ENCODE data around the gene SEC16A. TPM values are rescaled to one million over a fixed set of nuclear protein-coding genes. Genes with fewer than 3 reads are reported as not detected.

Gene SEC16A
- total RNA-seq, 1 donor from 2014 or later, result 79.2 TPM

DNA sequence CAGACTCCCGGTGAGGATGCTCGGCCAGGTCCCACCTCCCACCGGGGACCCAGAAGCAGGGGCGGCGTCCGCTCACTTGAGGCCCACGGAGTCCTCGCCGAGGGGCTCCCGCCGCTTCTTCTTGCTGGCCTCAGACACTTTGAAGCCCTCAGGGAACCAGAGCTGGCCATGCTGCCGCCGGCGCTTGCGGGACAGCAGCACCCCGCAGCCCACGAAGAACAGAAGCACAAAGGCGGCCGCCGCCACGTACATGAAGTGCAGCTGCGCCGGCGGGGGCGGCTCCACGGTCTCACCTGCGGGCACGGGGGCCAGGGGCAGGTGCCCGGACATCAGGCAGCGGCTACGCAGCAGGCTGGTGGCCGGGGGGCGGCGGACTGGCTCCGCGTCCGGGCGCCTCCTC, 19.4 kb upstream of the SEC16A start:
- no peaks in the 10 kb centered on the region for H3K27me3 Mint-ChIP-seq
- no peaks in the 10 kb centered on the region for H3K9me3 Mint-ChIP-seq
- no peak for DNase-seq
- peaks cover 30% of the 10 kb centered on the region for H3K36me3 Mint-ChIP-seq (ENCODE audit: low read depth)
- no peak overlapping the region for H3K27ac Mint-ChIP-seq
- H3K4me3 Mint-ChIP-seq, result no peak overlapping the region
- intact Hi-C loops (cut with micrococcal nuclease), result no loop called here
- H3K4me1 Mint-ChIP-seq, result no peaks in the 10 kb centered on the region

DNA sequence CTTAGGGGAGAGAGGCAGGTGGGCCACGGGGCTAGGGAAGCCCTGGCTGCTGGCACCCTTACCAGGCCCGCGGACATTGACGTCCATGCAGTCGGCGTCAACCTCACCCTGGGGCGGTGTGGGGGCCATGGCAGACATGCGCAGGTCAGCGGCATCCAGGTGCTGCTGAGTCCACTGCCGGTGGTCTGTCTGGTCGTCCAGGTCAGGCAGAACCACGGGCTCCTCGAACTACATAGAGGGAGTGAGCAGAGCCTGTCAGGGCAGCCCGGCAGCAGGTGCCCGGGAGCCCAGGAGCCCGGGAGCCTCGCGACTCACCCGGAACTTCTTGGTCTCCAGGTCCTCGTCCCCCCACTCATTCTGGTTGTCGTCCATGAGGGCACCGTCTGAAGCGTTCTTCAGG, 18.8 kb upstream of the SEC16A start:
- no peak overlapping the region for H3K4me3 Mint-ChIP-seq
- intact Hi-C loops (cut with micrococcal nuclease), result no loop called here
- peaks cover 30% of the 10 kb centered on the region for H3K36me3 Mint-ChIP-seq (ENCODE audit: low read depth)
- DNase-seq, result no peak
- no peak overlapping the region for H3K27ac Mint-ChIP-seq
- no peaks in the 10 kb centered on the region for H3K4me1 Mint-ChIP-seq
- no peaks in the 10 kb centered on the region for H3K27me3 Mint-ChIP-seq
- H3K9me3 Mint-ChIP-seq, result no peaks in the 10 kb centered on the region

DNA sequence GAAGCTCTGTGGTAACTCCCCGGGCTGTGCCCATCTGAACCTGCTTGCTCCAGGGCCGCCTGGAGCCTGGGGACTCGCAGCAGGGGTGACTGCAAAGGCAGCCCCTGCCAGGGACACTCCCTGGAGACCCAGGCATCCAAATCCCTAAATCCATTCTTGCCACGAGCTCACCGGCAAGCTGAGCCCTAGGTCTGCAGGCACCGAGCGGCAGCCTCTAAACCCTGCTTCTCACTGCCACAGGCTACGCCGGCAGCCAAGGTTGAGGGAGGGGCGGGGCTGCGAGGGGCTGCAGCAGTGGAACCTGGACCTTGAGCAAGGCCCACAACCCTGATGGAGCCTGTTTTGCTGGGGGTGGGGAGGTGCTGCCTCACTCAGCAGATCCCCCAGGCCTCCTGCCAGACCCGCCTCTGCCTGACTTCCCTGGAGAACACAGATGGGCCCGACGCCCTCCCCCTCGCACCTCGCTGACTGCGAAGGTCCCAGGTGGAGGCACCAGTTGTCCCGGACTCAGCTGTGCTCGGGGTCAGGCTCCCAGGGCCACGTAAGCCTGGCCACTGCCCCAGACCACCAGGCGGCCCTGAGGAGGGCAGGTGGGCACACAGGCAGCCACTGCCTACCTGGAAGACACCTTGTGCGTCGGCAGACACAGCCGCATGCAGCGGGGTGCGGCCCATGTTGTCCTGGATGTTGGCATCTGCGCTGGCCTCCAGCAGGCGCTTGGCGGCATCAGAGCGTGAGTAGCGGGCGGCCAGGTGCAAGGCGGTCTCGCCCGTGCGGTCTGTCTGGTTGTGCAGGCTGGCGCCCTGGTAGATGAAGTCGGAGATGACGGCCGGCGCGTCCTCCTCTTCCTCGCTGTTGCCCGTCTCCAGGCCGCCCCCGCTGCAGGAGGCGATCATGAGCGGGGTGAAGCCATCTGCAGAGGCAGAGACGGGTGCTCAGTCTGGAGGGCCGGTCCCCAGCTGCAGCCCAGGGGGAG, 17.4 kb upstream of the SEC16A start:
- Mint-ChIP-seq H3K27ac (no peak overlapping the region), H3K27me3 (no peaks in the 10 kb centered on the region), H3K9me3 (no peaks in the 10 kb centered on the region), H3K36me3 (ENCODE audit: low read depth) (peaks cover 27% of the 10 kb centered on the region), H3K4me1 (no peaks in the 10 kb centered on the region), H3K4me3 (no peak overlapping the region)
- no peak for DNase-seq
- intact Hi-C loops (cut with micrococcal nuclease), result no loop called here

DNA sequence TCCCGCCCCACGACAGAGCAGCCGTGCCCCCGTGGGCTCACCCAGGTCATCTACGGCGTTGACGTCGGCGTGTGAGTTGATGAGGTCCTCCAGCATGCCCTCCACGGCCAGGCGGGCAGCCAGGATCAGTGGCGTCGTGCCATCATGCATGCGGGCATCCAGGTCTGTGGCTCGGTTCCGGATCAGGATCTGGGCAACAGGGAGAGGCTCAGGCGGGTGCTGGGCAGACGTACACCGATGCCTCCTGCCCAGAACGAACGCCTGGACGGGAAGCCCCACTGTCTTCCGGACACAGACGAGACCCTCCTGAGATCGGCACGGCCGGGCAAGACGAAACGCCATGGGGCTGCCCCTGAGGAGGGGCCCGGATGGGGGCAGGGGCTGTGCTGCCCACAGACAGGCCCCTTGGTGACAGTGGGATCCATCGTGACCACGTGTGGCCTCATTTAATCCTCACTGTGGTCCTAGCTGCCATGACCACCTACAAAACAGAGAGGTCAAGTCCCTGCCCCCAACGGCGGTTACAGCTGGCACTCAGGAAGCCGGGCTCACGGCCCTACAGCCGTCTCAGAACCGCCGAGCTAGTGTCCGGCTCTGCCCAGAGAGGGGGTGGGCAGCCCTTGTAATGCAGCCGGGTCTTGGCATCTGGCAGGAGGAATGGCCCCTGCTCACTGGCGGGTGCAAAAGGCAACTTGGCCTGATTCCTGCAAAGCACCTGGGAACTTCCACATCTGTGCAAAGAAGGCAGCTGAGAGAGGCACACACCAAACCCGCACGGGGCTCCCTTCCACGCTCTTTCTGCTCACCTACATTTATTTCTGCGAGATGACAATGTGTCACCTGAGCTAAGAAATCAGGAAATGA, 16.5 kb upstream of the SEC16A start:
- H3K9me3 Mint-ChIP-seq, result no peaks in the 10 kb centered on the region
- H3K27ac Mint-ChIP-seq, result no peak overlapping the region
- no peaks in the 10 kb centered on the region for H3K27me3 Mint-ChIP-seq
- H3K4me3 Mint-ChIP-seq, result no peak overlapping the region
- H3K36me3 Mint-ChIP-seq (ENCODE audit: low read depth), result peaks cover 27% of the 10 kb centered on the region
- no peaks in the 10 kb centered on the region for H3K4me1 Mint-ChIP-seq
- DNase-seq, result no peak
- intact Hi-C loops (cut with micrococcal nuclease), result no loop called here

DNA sequence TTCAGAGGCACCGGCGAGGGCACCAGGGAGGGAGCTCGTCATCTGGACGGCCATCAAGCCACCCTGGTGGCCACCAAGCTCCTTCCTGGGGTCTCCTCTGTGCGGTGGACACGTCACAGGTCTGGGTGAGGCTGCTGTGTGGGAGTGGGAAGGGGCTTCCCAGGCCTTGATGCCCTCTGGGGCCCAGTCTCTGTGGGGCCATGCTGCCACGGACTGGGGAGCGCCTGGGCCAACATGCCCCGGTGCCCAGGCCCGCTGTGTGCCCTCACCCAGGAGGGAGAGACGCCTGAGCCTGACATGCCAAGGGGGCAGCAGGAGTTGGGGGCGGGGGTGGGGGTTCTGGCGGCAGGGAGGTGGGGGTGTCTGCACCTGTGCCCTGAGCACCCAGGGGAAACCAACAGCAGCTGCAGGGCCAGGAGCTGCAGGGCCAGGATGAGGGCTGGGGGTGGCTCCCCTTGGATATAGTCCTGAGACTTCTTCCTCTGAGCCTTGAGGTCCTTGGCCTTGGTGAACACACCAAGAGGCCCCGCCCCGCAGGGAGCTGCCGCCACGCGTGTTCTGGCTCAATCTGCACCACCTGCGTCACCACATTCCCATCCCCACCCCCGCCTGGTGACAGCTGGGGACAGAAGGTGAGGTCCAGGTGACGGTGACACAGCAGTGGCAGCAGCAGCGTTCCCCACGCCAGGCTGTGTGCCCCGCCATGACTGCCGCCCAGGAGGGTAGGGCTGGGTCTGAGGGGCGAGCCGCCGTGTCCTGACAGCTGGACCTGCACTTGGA, 15.3 kb upstream of the SEC16A start:
- Mint-ChIP-seq H3K36me3 (ENCODE audit: low read depth) (peaks cover 25% of the 10 kb centered on the region), H3K27ac (no peak overlapping the region), H3K9me3 (no peaks in the 10 kb centered on the region), H3K27me3 (no peaks in the 10 kb centered on the region), H3K4me3 (no peak overlapping the region), H3K4me1 (no peaks in the 10 kb centered on the region)
- no peak for DNase-seq
- intact Hi-C loops (cut with micrococcal nuclease), result no loop called here

DNA sequence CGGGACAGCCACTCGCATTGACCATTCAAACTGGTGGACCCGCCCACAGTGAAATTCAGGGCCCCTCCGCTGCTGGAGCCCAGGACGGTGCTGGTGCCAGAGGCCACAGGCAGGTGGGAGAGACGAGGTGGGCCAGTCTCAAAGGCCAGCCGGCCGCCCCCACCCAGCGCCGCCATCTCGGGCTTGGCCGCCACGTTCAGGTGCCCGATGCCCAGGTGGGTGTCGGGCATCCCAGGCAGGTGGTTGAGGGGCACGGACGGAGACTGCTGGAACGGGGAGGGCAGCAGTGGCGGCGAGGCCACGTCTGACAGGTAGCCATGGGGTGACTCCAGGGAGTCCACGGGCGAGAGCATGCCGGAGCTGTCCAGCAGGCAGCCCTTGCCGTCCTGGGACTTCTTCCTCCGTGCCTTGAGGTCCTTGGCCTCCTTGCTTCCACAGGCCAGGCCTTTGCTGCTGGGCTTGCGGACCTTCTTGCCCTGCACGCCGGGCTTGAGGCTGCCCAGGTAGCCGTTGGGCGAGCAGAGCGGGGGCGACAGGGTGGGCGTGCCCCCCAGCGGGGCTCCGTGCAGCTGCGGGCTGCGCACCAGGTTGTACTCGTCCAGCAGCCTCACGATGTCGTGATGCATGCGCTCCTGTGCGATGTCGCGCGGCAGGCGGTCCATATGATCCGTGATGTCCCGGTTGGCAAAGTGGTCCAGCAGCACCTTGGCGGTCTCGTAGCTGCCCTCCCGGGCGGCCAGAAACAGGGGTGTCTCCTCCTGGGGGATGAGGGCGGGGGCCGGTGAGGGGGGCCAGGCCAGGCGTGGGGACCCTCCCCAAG, 14.2 kb upstream of the SEC16A start:
- Mint-ChIP-seq H3K9me3 (no peaks in the 10 kb centered on the region), H3K27me3 (no peaks in the 10 kb centered on the region), H3K4me3 (no peak overlapping the region), H3K27ac (no peak overlapping the region), H3K36me3 (ENCODE audit: low read depth) (peaks cover 21% of the 10 kb centered on the region), H3K4me1 (no peaks in the 10 kb centered on the region)
- intact Hi-C loops (cut with micrococcal nuclease), result no loop called here
- no peak for DNase-seq

DNA sequence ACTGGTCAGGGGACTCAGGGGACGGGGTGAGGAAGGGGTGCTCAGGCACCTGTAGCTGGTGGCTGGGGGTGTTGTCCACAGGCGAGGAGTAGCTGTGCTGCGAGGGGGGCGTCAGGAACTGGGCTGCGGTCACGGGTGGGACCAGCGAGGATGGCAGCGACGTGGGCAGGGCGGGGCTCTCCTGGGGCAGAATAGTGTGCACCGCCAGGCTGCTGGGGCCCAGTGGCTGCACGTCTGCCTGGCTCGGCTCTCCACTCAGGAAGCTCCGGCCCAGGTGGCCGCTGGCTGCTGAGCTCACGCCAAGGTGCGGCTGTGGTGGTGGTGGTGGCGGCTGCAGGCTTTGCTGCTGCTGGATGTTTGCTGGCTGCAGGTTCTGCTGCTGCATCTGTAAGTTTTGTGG, 13.3 kb upstream of the SEC16A start:
- Mint-ChIP-seq H3K27ac (peak overlapping the region; percentile 63), H3K9me3 (no peaks in the 10 kb centered on the region), H3K4me1 (no peaks in the 10 kb centered on the region), H3K36me3 (ENCODE audit: low read depth) (peaks cover 18% of the 10 kb centered on the region), H3K27me3 (no peaks in the 10 kb centered on the region), H3K4me3 (no peak overlapping the region)
- DNase-seq, result no peak
- intact Hi-C loops (cut with micrococcal nuclease), result no loop called here

DNA sequence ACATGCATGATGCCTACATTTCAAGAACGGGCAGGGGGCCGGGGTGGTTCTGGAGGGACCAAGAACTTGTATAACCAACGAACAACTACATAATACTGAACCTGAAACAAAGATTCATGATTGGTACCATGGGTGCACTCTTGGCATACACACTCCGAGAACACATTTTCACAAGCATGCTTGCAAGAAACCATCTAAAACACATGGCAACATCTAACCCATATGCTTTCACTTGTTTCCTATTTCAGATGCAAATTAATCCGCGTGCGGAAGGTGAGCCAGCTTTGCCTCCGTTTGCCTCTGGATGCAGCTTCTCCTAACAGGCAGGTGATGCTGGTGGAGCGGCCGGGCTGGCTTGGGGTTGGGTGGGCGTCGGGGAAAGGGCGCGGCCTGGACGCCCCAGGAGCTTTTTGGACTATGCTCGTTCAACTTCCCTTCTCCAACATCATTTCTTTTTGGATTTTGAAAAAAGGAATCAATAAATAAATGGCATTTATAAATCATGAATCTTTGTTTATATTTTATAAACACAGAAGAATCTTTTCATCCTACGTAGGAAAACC, 12.5 kb upstream of the SEC16A start:
- Mint-ChIP-seq H3K36me3 (ENCODE audit: low read depth) (peaks cover 15% of the 10 kb centered on the region), H3K27ac (no peak overlapping the region), H3K4me3 (no peak overlapping the region), H3K4me1 (no peaks in the 10 kb centered on the region), H3K27me3 (no peaks in the 10 kb centered on the region), H3K9me3 (no peaks in the 10 kb centered on the region)
- no peak for DNase-seq
- intact Hi-C loops (cut with micrococcal nuclease), result no loop called here

DNA sequence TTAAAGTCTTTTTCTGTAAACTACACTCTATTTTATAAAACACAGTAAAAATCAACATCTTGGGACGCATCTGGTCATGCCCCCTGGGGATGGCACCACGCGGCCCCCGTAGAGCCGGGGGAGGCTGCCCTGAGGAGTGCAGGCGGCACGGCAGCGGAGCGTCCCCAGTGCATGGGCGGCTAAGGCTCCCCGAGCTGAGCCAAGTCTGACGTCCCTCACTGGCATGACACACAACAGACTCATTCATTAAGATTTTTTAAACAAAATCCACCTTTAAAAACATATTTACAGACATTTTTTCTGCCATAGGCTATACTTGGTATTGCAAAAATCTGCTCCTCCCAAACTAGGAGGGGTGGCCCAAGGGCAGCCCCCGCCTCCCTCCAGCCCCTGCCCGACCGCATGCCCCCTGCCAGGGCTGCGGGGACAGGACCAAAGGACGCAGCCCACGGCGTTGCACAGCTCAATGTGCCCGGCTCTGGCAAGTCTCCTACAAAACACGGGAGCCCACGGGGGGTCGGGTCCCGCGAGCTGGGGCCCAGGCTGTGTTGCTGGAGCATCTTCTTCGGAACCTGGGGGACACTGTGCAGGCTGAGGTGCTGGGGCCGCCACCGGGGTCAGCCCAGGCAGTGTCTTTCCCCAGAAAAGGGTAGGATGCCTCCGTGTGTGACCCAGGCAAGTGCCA, 11.8 kb upstream of the SEC16A start:
- H3K27me3 Mint-ChIP-seq, result no peaks in the 10 kb centered on the region
- H3K4me3 Mint-ChIP-seq, result no peak overlapping the region
- H3K9me3 Mint-ChIP-seq, result no peaks in the 10 kb centered on the region
- DNase-seq, result no peak
- H3K4me1 Mint-ChIP-seq, result no peaks in the 10 kb centered on the region
- H3K36me3 Mint-ChIP-seq (ENCODE audit: low read depth), result peaks cover 11% of the 10 kb centered on the region
- no peak overlapping the region for H3K27ac Mint-ChIP-seq
- intact Hi-C loops (cut with micrococcal nuclease), result no loop called here

DNA sequence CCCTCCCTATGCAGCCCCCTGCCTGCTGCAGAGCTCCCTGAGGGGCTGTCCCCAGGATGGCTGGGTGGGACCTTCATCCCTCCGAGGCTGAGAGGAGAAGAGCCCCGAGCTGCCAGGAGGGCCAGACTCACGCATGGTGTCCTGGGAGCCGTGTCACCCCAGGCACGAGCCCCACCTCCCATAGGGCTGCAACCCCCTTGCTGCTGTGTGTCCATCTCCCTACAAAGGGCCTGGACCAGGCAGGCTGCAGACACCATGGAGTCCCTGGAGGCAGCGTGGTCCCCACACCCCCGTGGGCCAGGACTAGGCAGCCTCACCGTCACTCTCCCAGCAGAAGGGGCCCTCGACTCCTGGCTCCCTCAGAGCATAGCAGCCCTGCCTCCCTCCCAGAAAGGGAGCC, 11.2 kb upstream of the SEC16A start:
- H3K4me3 Mint-ChIP-seq, result no peak overlapping the region
- no peak overlapping the region for H3K27ac Mint-ChIP-seq
- no peak for DNase-seq
- no peaks in the 10 kb centered on the region for H3K9me3 Mint-ChIP-seq
- no peaks in the 10 kb centered on the region for H3K27me3 Mint-ChIP-seq
- intact Hi-C loops (cut with micrococcal nuclease), result no loop called here
- peaks cover 11% of the 10 kb centered on the region for H3K36me3 Mint-ChIP-seq (ENCODE audit: low read depth)
- no peaks in the 10 kb centered on the region for H3K4me1 Mint-ChIP-seq

DNA sequence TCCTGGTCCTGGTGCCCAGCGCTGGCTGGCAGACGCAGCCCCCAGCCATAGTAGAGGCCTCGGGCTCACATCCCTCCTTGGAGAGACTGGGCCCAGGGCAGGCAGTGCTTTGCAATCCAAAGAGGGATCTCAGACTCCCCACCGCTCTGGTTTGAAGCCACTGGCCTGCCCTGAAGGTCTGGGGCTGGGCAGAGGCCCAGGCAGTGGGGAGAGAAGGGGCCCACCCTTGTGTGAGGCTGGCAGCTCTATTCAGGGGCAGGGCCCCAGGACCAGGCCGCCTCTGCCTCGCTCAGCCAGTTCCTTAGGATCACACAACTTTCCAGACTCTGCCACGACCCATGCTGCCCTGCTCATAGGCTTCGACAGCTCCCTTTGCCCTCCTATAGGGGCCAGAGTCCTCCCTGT, 10.7 kb upstream of the SEC16A start:
- no peak for DNase-seq
- no peaks in the 10 kb centered on the region for H3K4me1 Mint-ChIP-seq
- H3K27me3 Mint-ChIP-seq, result no peaks in the 10 kb centered on the region
- intact Hi-C loops (cut with micrococcal nuclease), result no loop called here
- H3K4me3 Mint-ChIP-seq, result no peak overlapping the region
- H3K9me3 Mint-ChIP-seq, result no peaks in the 10 kb centered on the region
- H3K27ac Mint-ChIP-seq, result no peak overlapping the region
- peaks cover 8% of the 10 kb centered on the region for H3K36me3 Mint-ChIP-seq (ENCODE audit: low read depth)

DNA sequence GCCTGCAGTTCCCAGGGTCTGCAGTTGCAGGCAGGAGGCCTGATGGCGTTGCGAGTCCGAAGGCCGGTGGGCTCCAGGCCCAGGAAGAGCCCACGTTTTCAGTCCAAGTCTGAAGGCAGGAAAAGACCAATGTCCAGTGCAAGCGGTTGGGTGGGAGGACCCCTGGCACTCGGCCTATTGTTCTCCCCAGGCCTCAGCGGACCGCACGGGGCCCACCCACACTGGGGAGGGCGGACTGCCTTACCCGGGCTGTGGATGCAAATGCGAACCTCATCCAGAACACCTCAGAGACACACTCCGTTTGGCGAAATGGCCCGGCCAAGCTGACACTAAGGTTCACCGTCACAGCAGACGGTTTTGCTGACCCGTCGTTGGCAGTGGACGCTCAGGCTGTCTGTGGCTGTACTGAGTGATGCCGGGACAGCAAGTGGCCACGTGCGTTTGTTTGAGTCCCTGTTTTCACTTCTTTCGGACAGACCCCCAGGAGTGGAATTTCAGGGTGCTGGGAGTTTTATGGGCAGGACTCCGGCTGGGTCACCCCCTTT, 10.2 kb upstream of the SEC16A start:
- no peaks in the 10 kb centered on the region for H3K4me1 Mint-ChIP-seq
- DNase-seq, result no peak
- no peak overlapping the region for H3K4me3 Mint-ChIP-seq

More for the DNA sequence above, 10.2 kb upstream of the SEC16A start:
- H3K27me3 Mint-ChIP-seq, result no peaks in the 10 kb centered on the region
- peaks cover 8% of the 10 kb centered on the region for H3K36me3 Mint-ChIP-seq (ENCODE audit: low read depth)
- intact Hi-C loops (cut with micrococcal nuclease), result no loop called here
- no peak overlapping the region for H3K27ac Mint-ChIP-seq
- H3K9me3 Mint-ChIP-seq, result no peaks in the 10 kb centered on the region
